NK-92 treated with Interleukin-12 subunit alpha and Interleukin-12 subunit beta, amount 100 ng/mL, for 24 hours (cell line): ENCODE measurements around the gene CTRL.
A peak's percentile ranks its signal among the peaks of the same experiment; 100 is the strongest.
"Not testable (repeated sequence)": the region's sequence is repeated elsewhere in the genome, so short reads cannot be mapped to it uniquely, and the experiment has no call there.

Experiments used
- DNase-seq: peaks from one replicate; lab custom pipeline; 2025; lab: John Stamatoyannopoulos, UW

Gene CTRL

GRCh38 chr16:67931712-67932461 is at the start of gene CTRL:
Gene CTRL (minus strand): TSS chr16:67931862. CDS start chr16:67931852, 10 bp downstream.
- DNase-seq, result no peak

GRCh38 chr16:67979955-67980678 is 48.5 kb upstream of the CTRL start, which contains the start of gene DPEP3:
Gene DPEP3 (minus strand): TSS chr16:67980499. CDS start chr16:67980380, 119 bp downstream.
- DNase-seq, result no peak

- no peak for DNase-seq
Observed at GRCh38 chr16:67977469-67978227, 46.0 kb upstream of the CTRL start.

GRCh38 chr16:67977005-67977404 is 45.3 kb upstream of the CTRL start:
- no peak for DNase-seq

- DNase-seq, result no peak
Observed at GRCh38 chr16:67976205-67976604, 44.5 kb upstream of the CTRL start.

GRCh38 chr16:67975321-67976105 is 43.9 kb upstream of the CTRL start:
- no peak for DNase-seq

GRCh38 chr16:67972285-67972684 is 40.6 kb upstream of the CTRL start:
- not testable (repeated sequence) for DNase-seq

GRCh38 chr16:67971111-67971510 is 39.4 kb upstream of the CTRL start:
- no peak for DNase-seq

GRCh38 chr16:67969254-67970039 is 37.8 kb upstream of the CTRL start:
- DNase-seq, result no peak

GRCh38 chr16:67968400-67969253 is 37.0 kb upstream of the CTRL start, which contains the start of gene SLC12A4:
Gene SLC12A4 (minus strand): TSS chr16:67968637. CDS start chr16:67968553, 84 bp downstream.
- DNase-seq, result peak; percentile 42

- no peak for DNase-seq
Observed at GRCh38 chr16:67967958-67968399, 36.3 kb upstream of the CTRL start.

GRCh38 chr16:67967183-67967957 is 35.7 kb upstream of the CTRL start:
- no peak for DNase-seq

GRCh38 chr16:67966549-67967182 is 35.0 kb upstream of the CTRL start:
- no peak for DNase-seq

GRCh38 chr16:67965668-67966548 is 34.2 kb upstream of the CTRL start:
- DNase-seq, result no peak

GRCh38 chr16:67964477-67965131 is 32.9 kb upstream of the CTRL start:
- DNase-seq, result no peak

- DNase-seq, result no peak
Observed at GRCh38 chr16:67963662-67964321, 32.1 kb upstream of the CTRL start.
